ENCODE measurements around the gene SH3RF3.

The SH3RF3 gene

GRCh38 chr2:109538546-109538945 lies 409.5 kb downstream of the SH3RF3 start:
- no peak for DNase-seq

- DNase-seq = no peak
Observed at GRCh38 chr2:109542384-109542783, 413.4 kb downstream of the SH3RF3 start.

DNA sequence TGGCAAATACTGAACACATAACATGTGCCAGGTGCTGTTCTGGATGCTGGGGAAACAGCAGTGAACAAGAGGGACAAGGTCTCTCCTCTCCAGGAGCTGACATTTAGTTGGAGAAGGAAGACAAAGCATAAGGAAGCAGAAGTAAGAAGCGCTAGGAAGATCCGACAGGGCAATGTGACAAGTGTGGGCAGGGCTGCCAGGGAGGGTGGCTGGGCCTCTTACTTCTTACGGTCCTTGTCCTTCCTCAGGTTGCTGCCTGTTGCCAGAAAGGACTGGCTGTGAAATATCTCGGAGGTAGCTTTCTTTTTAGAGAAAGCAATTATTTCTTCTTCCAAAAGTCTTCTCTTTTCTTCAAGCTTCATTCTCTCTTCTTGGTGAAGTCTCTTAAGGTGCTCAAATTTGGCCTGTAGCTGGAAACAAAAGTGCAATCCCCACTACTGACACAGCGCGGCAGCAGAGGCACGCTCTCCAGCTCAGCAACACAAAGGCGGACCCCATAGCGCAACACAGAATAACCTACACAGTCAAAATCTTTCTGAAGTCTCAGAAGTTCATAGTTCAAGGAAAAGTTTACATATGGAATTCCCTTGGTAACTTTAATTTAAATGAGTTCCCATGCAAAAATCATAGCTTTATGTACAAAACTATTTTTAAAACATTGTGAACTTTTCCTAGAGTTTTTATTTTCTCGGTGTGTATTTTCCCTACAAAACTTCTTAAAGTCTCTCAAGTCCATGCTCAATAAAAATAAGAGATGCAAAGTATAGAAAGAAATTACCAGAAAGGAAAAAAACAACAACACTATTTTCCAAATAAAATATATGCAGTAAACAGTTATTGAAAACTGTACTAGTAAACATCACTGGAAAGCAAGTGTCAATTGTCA lies 417.1 kb downstream of the SH3RF3 start:
- DNase-seq = peak; percentile 46

DNA sequence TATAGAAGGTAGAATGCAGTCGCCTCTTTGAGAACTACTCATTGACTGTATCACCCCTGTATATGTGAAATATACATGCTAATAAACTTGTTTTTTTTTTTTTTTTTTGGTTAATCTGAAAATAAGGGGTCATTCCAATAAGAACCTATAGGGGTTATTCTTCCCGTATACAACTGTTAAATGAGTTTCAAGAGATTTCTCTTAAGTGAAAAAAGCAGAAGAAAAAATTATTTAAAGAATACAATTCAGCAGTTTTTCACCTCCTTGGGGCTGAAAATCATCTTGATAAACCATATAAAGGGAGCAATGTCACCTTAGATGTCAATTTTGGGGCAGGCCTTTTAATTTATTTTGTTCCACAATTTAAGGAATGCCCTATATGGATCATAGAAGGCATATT lies 418.3 kb downstream of the SH3RF3 start:
- no peak for DNase-seq

- no peak for DNase-seq
Observed at GRCh38 chr2:109549016-109549590, 420.1 kb downstream of the SH3RF3 start.

All from activated CD4-positive, alpha-beta T cell treated with anti-CD3 and anti-CD28 coated beads, Interleukin-2, amount 50 U/mL, for 1 hour (primary cell).